ENCODE data around the gene CDK14. TPM values are rescaled to one million over a fixed set of nuclear protein-coding genes. Genes with fewer than 3 reads are reported as not detected.
A peak's percentile ranks its signal among the peaks of the same experiment; 100 is the strongest.

CDK14 gene
- total RNA-seq, 1 experiment from 2014 or later, result 6.5 TPM

DNA sequence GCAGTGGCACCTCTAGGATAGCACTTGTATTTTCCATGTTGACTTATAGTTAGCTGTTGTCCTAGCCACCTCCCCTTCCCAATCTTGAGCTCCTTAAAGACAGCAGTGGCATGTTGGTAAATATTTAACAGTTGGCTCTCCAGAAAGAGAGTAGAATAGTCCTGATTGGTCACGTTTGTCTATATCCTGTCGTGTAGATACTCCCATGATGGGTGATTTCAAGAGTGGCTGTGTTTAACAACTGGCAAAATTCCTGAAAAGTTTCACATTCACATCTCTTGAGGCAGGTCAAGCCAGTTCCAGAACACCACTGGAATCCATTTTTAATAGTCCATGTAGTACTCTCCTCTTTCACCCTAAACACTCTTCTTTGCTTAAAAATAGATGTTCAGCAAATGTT lies 599.9 kb downstream of the CDK14 start:
- no peak for DNase-seq (ENCODE audit: low read depth)

DNA sequence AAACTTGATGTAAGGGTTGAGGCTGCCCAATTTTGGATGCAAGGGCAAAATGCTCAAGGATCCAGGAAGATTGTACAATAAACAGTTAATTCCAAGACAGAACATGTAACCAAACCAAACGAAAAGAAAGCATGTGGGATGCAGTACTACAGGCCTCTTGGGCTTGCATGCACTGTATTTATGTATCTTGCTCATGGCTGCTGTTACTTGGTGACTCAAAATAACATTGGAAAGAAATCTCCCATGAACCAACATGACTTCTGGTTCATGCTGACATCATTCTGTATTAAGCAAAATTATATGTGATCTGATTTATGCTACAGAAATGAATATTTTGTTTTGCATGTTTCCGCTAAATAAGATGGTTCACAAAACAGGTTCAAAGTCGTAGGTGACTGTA lies 602.2 kb downstream of the CDK14 start:
- DNase-seq (ENCODE audit: low read depth), result no peak

DNA sequence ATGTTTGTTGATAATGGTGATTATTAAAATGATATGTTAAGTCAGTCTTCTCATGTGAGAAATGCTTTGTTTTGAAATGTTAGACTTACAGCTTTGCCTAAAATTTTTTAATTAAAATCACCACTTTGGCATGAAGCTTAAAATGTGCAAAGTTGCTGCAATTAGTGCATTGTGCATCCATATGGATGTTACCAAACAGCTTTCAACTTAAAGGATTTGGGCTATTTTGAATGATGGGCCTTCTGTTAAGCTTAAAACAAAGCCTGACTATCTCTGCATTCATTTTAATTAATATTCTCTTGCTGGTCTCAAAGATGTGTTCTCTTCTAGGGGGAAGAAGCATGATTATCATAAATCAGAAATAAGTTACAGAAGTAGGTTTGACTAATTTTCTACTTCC lies 603.5 kb downstream of the CDK14 start:
- DNase-seq (ENCODE audit: low read depth), result no peak

DNA sequence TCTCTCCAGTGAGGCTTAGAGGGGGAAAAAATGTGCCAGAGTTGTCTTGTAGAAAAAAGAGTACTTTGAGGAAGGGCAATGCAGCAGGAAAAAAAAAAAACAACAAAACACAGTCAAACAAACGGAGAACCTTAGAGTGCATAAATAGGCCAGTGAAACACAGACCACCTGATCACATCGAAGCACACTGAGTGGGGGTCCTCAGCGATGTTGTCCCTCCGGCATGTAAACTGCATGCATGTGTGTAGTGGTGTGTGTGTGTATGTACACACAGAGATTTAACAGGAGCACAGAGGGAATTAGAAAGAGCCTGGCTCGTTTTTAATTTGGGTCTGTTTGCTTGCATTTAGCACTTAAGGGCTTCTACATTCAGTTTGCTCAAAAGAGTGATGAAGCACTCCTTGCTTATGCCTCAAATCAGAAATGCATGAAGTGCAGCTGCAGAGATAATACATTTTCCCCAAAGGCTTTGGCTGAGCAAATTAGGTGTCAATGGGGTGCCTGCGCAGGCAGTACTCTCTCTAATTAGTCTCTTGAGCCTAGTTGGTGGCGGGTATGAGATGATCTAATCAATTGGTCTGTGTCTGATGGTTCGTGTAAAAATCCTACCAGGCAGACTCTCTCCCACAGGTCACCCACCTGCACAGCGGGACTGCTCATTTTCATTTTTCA lies 605.5 kb downstream of the CDK14 start:
- no peak for DNase-seq (ENCODE audit: low read depth)

DNA sequence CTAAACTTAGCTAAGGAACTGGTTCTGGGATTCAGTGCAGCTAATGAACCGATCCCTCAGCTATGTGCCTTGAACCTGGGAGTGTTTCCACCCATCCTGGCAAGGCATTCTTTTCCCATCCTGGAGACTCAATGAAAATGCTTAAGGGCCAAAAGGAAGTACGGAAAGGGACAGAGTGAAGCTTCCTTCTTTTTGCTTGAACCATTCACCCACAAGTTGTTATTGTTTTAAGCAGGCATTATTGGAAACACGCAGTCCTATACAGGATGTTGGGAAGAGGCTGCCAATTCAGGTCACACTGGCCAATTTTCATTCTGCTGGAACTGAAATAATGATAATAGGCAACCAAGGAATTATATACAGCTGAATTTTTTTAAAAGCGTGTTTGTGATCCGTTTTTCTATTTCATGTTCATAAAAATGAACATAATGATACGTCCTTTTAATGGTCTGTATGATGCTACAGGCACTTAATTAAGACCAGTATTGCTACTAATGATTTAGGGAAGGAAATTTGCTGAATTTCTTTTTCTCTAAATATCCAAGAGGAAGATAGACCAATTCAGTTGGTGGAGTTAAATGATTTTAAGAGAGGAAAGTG lies 610.3 kb downstream of the CDK14 start:
- no peak for DNase-seq (ENCODE audit: low read depth)

DNA sequence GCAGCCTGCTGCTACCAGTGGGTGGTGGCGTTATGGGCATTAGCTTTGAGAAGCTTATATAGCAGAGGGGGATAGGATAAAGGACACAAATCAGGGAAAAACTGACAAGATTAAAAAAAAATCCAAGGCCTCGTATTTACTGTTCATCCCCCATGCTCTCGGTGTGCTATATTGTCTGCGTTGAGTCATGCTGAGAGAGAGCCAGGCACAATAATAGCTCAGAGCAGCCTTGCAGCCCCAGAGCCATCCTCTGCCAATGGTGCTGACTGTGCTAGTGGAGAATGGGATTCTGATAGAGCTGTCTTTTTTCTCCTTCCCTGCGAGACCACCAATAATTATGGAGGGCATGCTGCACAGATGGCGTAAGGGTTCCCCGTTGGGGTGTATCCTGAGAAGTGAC lies 616.5 kb downstream of the CDK14 start:
- DNase-seq (ENCODE audit: low read depth), result no peak

DNA sequence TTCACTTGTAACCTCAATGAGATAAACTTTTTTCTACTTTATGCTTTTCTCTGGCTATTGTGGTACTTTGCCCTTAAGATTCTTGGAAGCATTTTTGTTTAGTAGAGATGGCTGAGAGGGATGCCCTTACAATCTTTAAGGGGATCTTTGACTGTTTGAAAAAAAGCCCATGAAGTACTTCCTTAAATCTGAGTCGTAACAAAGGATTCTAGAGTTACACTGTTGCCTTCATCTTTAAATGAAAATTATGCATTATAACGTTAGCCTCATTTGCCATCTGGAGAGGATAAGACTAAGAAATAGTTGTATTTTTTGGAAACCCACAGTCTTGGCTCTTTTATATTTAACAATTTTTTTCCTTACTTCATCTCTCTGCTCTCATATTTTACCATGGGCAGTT lies 630.3 kb downstream of the CDK14 start:
- DNase-seq (ENCODE audit: low read depth), result no peak

DNA sequence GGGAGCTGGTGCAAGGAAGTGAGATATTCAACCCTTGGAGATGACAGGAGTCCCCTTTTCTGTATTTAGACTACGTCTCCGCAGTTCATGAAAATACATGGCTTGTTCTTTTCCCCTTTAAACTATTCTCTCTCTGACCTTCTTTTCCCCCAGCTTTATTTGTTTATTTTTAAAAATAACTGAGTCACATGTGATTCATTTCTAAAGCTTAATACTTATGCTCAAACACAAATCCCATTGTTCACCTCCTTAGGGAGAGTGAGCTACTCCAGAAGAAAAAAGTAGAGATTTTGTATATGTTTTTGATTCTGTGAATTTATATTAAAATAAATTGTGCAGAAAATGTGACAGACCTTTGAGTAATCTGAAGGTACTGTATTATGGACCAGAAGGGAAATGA lies 632.2 kb downstream of the CDK14 start:
- peak; percentile 57 for DNase-seq (ENCODE audit: low read depth)

DNA sequence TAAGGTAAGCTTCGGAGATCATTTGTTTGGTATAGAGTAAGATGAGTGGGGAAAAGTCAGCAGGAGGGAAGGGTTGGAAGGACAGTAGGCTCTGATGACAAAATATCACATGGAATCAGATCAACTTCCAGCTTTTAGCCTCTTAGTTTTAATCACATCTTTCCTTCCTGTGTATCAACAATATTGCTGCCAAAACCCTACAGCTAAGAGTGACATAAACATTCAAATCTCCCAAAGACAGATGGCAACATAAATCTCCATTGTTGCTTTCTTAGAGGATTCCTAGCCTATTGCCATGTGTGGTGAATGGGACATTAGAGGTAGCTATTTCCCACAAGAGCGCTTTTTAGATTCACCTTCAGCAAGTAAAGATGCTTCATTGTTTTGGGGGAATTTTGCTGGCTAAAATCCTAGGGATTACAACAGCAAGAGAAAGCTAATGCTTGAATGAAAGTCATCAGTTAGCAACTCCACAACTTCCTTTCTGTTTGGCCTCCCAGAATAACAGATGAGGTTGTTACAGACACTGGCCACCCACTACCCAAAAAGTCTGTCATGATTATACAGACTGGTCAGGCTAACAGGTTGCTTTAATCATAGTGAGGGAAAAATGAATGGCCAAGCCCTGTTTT lies 632.9 kb downstream of the CDK14 start:
- DNase-seq (ENCODE audit: low read depth), result peak; percentile 62

DNA sequence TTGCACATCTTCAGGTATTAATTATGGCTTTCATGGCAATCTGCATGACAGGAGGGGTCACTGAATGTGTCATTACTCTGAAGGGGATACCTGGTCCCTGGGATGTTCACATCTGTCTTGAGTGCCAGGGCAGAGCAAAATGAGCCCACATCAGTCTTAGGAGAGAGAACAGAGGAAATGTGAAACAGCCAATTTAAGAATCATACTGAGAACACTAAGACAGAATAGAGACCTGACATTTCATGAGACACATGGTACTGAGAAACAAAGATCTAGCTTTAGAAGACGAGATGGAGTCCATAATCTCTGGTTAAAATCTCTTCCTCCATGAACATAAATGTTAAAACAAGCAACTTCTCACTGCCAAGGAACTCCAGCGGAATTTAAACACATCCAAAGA lies 634.0 kb downstream of the CDK14 start:
- no peak for DNase-seq (ENCODE audit: low read depth)

DNA sequence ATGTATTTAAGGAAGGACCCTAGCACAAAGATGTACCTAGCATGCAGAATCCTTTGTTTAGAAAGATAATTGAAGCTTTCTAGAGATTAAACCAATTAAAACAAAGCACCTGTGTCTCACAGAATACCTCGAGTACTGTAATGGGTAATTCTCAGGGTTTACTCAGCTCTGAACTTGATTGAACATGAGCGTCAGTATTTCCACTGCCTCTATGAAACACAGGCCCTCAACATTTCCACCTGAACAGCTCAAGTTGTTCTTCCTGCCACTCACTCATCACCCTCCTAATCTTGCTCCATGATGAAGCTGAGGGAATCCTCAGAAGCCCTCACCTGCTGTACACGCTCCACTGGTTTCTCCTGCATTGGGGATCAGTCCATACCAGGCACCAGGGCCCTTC lies 634.4 kb downstream of the CDK14 start:
- no peak for DNase-seq (ENCODE audit: low read depth)

DNA sequence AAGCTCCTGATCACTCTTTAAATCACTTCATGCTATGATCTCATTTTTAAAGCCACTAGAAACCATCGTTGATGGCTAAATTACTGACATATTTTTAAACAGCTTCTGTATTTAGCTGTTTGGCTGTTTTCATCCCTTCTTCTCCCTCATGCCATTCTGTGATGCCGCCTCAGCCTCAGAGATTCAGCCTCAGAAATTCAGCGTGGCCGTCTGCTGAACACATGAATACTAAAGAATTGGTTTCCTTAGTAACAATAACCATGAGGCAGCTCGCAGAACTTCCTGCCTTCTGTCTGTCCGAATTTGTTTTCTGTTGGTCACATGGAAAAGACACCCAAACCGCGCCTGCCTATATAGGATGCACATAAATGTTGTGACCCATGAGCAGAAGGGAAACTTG lies 637.1 kb downstream of the CDK14 start:
- DNase-seq (ENCODE audit: low read depth), result no peak

DNA sequence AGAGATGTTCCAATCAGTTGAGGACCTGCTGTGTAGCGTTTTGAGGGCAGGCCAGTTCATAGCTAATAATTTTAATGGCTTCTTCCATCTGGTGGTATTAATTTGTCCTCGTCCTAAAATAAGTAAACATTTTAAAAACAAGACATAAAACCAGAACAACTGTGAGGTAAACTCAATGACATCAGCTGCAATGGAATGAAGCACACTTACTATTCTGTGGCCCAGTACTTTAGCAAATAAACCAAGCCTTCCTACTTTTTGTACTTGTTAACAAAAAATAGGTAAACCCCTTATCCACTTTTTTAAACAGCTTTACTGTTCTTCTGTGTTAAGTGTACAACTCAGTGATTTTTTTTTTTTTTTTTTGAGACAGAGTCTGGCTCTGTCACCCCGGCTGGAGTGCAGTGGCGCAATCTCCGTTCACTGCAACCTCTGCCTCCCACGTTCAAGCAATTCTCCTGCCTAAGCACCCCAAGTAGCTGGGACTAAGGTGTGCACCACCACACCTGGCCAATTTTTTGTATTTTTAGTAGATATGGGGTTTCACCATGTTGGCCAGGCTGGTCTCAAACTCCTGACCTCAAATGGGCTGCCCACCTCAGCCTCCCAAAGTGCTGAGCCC lies 639.2 kb downstream of the CDK14 start:
- no peak for DNase-seq (ENCODE audit: low read depth)

DNA sequence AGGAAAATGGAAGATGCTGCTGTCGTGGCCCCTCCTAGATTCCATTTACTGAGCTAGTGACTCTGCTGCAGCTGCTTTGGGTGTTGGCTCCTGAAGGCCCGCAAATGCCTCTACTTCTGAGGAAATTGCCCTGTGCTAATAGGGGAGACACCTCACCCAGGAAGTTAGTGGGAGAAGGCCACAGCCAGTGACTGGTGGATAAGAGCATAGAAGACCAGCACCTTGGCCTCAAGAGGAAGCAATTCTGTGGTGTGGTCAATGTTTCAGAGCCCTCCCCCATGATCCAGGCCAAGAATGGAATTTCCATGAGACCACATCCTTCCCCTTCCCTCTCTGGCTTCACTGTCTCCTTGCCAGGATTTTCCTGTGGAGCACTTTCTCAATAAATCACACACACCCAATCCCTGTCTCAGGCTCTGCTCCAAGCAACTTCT lies 643.1 kb downstream of the CDK14 start:
- peak; percentile 90 for DNase-seq (ENCODE audit: low read depth)

DNA sequence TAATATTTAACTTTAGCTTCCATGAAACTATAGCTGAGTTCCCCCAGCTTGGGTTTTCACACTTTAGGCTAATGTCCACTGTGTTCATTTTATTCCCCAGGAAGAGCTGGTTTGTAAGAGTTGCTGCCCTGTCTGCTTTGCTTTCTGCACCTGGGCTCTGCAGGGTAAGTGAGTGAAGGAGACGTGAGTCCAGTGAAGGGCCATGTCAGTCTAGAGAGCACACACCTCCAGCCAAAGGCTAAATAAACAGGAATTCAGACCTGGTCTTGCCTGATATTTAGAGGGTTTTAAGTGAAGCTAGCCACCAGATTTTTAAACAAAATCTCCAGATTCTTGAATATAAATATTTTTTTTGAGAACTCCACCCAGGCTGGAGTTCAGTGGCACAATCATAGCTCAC lies 643.7 kb downstream of the CDK14 start:
- no peak for DNase-seq (ENCODE audit: low read depth)

DNA sequence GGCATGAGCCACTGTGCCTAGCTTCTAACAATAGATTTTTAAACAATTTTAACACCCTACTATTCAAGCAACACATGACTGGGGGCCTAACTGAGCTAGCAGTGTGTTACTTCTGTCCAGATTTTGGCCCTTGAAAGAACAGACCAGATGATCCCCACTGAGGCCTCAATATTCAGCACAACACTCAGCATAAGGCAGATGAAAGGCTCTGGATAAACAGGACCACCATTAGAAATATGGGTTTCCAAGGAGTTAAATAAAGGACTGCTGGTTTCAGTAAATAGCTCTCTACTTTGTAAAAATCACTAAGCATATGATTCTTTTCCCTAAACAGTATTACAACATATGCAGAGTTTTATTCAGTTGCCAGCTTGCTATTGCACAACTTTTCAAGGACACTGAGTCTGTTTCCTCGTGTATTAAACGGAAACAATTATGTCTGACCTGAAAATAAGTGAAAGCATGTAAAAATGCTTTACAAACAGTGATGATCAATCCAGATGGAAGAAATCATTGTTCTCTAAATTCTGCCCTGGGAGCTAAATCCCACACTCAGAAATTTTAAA lies 644.3 kb downstream of the CDK14 start:
- no peak for DNase-seq (ENCODE audit: low read depth)

DNA sequence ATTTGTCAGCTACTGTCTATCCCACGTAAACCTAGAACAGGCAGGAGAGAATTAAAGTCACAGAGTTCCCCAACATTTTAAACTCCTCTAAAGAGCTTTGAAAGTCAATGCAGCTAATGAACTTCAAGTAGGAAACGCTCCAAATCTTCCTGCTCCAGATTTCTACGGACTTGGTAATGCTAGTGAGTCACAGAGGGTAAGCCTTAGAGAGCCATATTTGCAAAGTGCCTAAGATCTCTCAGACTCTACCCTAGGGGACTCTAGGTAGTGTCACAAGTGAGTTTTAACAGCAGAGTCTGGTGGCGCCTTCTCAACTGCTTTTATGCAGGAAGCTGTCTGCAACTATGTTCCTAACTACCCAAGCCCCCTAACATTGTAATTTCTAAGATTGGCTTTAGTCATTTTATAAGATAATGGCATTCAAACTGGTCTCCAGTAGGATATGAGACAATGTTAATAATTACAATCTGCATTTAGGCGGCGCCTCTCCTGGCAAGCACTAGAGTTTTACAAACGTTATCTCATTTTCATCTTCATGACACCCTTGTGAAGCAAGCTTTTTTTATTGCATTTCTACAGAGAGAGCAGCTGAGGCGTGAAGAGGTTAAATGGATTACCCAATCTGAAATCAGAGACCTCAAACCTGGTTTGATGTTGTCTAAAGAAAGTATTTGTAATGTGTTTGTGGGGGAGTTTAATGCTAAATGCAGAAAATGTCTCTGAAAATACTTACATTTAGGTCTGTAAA lies 646.1 kb downstream of the CDK14 start:
- peak; percentile 50 for DNase-seq (ENCODE audit: low read depth)

DNA sequence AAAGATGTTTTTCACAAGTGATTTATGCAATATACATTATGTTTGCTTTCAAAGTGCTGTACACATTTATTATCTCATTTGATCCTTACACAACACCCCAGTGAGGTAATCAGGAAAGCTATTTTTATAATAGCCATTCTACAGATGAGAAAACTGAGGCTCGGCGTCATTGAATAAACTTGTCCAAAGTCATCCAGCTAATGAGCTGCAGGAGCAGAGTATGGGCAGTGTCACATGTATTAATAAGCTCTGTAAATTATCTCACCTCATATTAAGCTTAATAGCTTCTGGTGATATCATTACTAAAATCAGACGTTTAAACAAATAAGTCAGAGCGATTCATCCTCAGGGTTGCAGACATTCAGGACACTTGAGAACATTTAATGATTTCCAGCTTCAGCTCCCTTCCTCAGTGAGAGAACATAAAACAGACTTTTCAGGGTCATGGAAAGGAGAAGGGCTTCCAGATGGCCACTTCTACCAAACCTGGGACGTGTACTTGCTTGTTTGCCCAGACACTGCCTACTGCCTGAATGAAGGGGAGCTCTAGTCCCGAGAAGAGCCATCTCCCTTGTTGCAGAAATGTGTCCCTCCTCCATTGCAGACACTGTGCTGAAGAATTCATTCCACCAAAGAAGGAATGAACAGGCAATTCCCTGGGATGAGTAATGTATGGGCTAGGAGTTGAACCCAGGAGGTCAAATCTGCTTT lies 647.6 kb downstream of the CDK14 start:
- DNase-seq (ENCODE audit: low read depth), result no peak

DNA sequence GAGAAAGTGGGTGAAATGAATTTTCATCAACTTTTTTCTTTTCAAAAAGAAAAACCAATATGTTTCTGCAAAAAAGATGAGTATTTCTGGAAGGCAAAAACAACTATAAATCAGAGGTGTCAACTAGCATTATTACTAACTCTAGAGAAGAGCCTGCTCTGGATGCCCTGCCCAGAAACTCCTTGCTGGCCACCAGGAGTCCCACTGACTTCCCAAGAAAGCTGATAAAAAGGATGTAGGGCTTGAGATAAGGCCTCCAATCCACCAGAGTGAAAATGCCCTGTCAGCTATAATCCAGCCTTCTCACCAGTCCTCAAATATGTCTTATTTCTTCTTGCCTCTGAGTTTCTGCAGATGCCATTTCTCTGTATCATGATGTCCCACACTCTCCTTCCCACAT lies 651.4 kb downstream of the CDK14 start:
- DNase-seq (ENCODE audit: low read depth), result no peak

DNA sequence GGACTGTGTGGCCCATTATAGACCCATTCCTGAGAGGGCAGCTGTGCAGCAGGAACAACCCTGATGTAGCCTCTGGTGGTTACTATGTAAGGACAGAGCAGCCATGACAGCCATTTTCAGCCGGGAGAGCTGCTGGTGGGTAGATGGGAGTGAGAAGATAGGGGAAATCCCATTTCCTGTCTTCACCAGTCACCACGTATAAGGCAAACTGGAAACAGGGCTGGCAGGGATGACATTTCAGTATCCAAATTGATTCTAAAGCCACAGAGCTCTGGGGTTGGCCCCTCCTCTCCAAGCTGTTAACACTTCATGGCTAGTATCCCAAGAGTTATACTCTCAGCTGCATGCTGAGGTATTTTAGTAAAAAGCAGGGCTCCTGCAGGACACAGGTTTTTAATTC lies 652.9 kb downstream of the CDK14 start:
- peak; percentile 58 for DNase-seq (ENCODE audit: low read depth)

DNA sequence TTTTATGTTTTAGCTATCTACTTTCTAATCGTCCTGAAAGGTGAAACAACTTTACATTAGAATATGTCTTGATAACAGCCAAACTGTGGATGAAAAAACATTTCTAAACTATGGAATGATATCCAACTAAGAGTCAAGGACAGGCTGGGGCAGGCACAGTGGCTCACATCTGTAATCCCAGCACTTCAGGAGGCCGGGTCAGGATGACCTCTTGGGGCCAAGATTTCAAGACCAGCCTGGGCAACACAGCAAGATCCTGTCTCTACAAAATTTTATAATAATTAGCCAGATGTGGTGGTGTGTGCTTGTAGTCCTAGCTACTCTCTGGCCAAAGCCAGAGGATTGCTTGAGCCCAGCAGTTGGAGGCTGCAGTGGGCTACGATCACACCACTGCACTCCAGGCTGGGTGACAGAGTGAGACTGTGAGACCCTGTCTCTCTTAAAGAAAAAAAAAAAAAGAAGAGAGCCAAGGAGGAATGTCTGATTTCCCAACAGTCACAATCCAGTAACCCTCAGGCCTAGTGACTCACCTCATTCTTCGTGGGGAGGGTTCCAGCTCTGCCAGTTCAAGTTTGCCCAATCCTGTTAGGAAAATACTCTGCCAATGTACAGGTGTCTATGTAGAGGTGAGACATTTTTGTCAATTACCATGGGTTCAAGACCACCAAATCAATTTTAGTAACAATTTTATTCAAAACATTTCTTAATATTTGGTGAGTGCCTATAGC lies 653.5 kb downstream of the CDK14 start:
- peak; percentile 83 for DNase-seq (ENCODE audit: low read depth)

All from M059J (cell line).